B cell (primary cell): Measurements from ENCODE around the gene OSGEP. TPM values are rescaled to one million over a fixed set of nuclear protein-coding genes. Genes with fewer than 3 reads are reported as not detected.

Experiments
- ATAC-seq: fragments of 200-7000 bp; cut with Tn5 transposase; one replicate; pipeline ENCODE4 v1.10.0; 2021; ENCODE audit warnings: low read depth, mild to moderate bottlenecking, moderate number of reproducible peaks, moderate library complexity
- CTCF ChIA-PET: fragments of 350-600 bp; sonication (Branson Sonifier 250); formaldehyde crosslinking; loops from one replicate; lab custom pipeline; 2021; ENCODE audit warnings: antibody characterized with exemption, inconsistent platforms; lab: Charles Lee
- POLR2A ChIA-PET: fragments of 350-600 bp; sonication (Branson Sonifier 250); formaldehyde crosslinking; loops from one replicate; lab custom pipeline; 2021; ENCODE audit warnings: antibody characterized with exemption; lab: Charles Lee
- DNase-seq: peaks from one replicate; pipeline ENCODE4 v3.0.0; 2013
- H2AFZ ChIP-seq: 2 replicates; pipeline ENCODE4 v1.6.1; 2012; ENCODE audit warnings: mild to moderate bottlenecking, low read depth, low read length; ENCODE audit not compliant: insufficient read depth, poor library complexity, severe bottlenecking
- H3K27ac ChIP-seq, 2 donors: 1 replicate in 1 of 2; 2 replicates in 1 of 2; pipeline ENCODE4 v1.5.1; 2012 to 2013; ENCODE audit warnings: low read length in 2 of 2, mild to moderate bottlenecking in 2 of 2, moderate library complexity in 1 of 2
- H3K27me3 ChIP-seq, 4 experiments: fragments of 200-600 bp in 1 of 4; sonication (generic) in 1 of 4; replicated peaks in 1 of 4; 1 replicate in 2 of 4; 2 replicates in 2 of 4; pipeline versions ENCODE4 v1.6.1 to v1.7.0; 2013 to 2016; ENCODE audit warnings: low read length in 3 of 4, mild to moderate bottlenecking in 2 of 4, mixed read lengths in 1 of 4, moderate library complexity in 1 of 4; ENCODE audit not compliant: insufficient read depth in 4 of 4, control insufficient read depth in 3 of 4; ENCODE audit errors: control extremely low read depth in 1 of 4
- H3K36me3 ChIP-seq, 2 experiments: replicated peaks in 1 of 2; 1 replicate in 1 of 2; 2 replicates in 1 of 2; pipeline versions ENCODE4 v1.6.1 to v1.7.1; 2013; ENCODE audit warnings: low read length in 1 of 2; ENCODE audit not compliant: insufficient read depth in 2 of 2, control insufficient read depth in 1 of 2; ENCODE audit errors: control extremely low read depth in 1 of 2, extremely low read depth in 1 of 2
- H3K4me1 ChIP-seq, 2 donors: fragments of 200-600 bp in 1 of 2; sonication (generic) in 1 of 2; 1 replicate in 1 of 2; 2 replicates in 1 of 2; pipeline versions ENCODE4 v1.5.1 to v1.6.1; 2013 to 2017; ENCODE audit warnings: low read length in 2 of 2; ENCODE audit not compliant: control insufficient read depth in 2 of 2, insufficient read depth in 2 of 2
- H3K4me2 ChIP-seq: replicated peaks from 2 replicates; pipeline ENCODE3; 2012; ENCODE audit warnings: mild to moderate bottlenecking, low read depth, low read length; ENCODE audit not compliant: poor library complexity, severe bottlenecking
- H3K4me3 ChIP-seq, 5 experiments: fragments of 200-600 bp in 1 of 5; sonication (generic) in 1 of 5; 1 replicate in 3 of 5; 2 replicates in 2 of 5; pipeline versions ENCODE4 v1.5.1 to v1.7.0; 2011 to 2016; ENCODE audit warnings: low read length in 4 of 5, mild to moderate bottlenecking in 4 of 5, low read depth in 2 of 5, control low read depth in 1 of 5, moderate library complexity in 1 of 5; ENCODE audit not compliant: insufficient read depth in 1 of 5; ENCODE audit errors: control extremely low read depth in 1 of 5, extremely low read depth in 1 of 5
- H3K79me2 ChIP-seq: fragments of 200-600 bp; sonication (generic); one replicate; pipeline ENCODE4 v1.6.0; 2016; ENCODE audit warnings: low read length; ENCODE audit not compliant: control insufficient read depth, insufficient read depth
- H3K9ac ChIP-seq: fragments of 200-600 bp; sonication (generic); 2 replicates; pipeline ENCODE4 v1.6.1; 2017; ENCODE audit warnings: mild to moderate bottlenecking, low read length, moderate library complexity
- H3K9me3 ChIP-seq, 3 donors: one replicate each; pipeline versions ENCODE4 v1.6.1 to v1.7.1; 2013; ENCODE audit warnings: low read length in 2 of 3; ENCODE audit not compliant: control insufficient read depth in 2 of 3, insufficient read depth in 1 of 3; ENCODE audit errors: control extremely low read depth in 1 of 3
- H4K20me1 ChIP-seq: 2 replicates; pipeline ENCODE4 v1.6.0; 2012; ENCODE audit warnings: mild to moderate bottlenecking, low read length; ENCODE audit not compliant: insufficient read depth, control insufficient read depth, poor library complexity, severe bottlenecking
- H3K27ac Mint-ChIP-seq: one replicate; pipeline ENCODE4 v1.8.0; 2021; ENCODE audit warnings: mixed read lengths
- H3K27me3 Mint-ChIP-seq: one replicate; pipeline ENCODE4 v1.8.0; 2021; ENCODE audit warnings: mixed read lengths
- H3K4me1 Mint-ChIP-seq: one replicate; pipeline ENCODE4 v1.8.0; 2021; ENCODE audit warnings: mixed read lengths
- H3K4me3 Mint-ChIP-seq: one replicate; pipeline ENCODE4 v1.8.0; 2021; ENCODE audit warnings: mixed read lengths
- H3K9me3 Mint-ChIP-seq: one replicate; pipeline ENCODE4 v1.8.0; 2022; ENCODE audit warnings: mixed read lengths; ENCODE audit not compliant: insufficient read depth
- EZH2 ChIP-seq: IDR thresholded peaks from 2 replicates; pipeline ENCODE4 v1.6.1; 2012; ENCODE audit warnings: borderline replicate concordance, low read depth, mild to moderate bottlenecking, moderate library complexity, low read length; ENCODE audit not compliant: insufficient read depth, poor library complexity, severe bottlenecking
- WGBS: methylation state at CpG from one replicate; pipeline ENCODE4 v1.1.5; 2013; ENCODE audit warnings: missing lambda C conversion rate; ENCODE audit not compliant: insufficient coverage; 5-methylcytosine and 5-hydroxymethylcytosine counted together
- intact Hi-C: fragments of 100-400 bp; cut with micrococcal nuclease; formaldehyde crosslinking; loops from one replicate; pipeline ENCODE4 v1.10.0; 2022
- polyA plus RNA-seq: library from polyadenylated mRNA; depleted of rRNA; stranded (reverse); fragments of >200 nt; gene quantifications from 2 replicates; pipeline ENCODE4 v1.2.3, GENCODE V29; 2012
- total RNA-seq, 2 donors: library from RNA; stranded (reverse); fragments of 120-200 nt in 1 of 2; gene quantifications; 1 replicate in 1 of 2; 2 replicates in 1 of 2; pipeline versions ENCODE4 v1.2.3 to v1.2.4, GENCODE V29; 2013 to 2022
- TF ChIP-seq, protein P1 (sequence below): fragments of 200-600 bp; IDR thresholded peaks from one replicate; pipeline ENCODE4 v1.8.0; 2022; ENCODE audit warnings: antibody characterized with exemption, mild to moderate bottlenecking

The OSGEP gene
- total and polyA plus RNA-seq, 2 donors (not counting 1 experiment from before 2014, with no cell fraction given), result 117 to 156 TPM

DNA sequence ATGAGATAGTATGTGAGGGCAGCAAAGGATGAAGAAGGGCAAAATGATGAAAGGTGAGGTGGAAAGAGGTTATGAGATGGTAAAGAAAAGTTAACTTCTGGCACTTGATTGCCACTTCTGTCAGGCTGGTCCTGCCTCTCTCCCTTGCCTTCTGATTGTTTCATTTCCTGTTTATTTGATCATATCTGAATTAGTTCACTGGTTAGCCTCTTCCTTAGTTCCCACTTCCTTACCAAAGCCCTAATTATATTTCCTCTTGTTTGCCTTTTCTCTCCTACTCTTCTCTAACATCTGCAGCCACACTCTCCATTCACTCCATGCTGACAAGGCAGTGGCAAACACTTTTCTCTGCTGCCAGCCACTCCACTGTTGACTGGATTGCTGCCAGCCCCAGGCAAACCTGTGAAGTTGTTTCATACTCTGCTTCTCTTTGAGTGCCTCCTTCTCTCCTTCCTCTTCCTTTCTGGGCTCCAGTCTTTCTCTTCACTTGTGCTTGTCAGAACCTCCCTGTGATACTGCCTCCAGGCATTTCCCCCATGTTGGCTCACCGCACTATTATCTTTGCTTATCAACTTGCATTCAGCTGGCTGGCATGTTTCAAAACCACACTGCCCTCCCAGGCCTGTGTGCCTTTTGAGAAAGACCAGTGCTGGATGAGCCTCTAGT is 22.7 kb upstream of the OSGEP start:
- Histone ChIP-seq H3K4me2 (peak overlapping the region; percentile 54), H3K4me1 (peaks cover 28% of the 10 kb centered on the region in 2 donors), H3K79me2 (peaks cover 36% of the 10 kb centered on the region), H3K27ac (peak overlapping the region; percentile 71 to 77), H4K20me1 (peaks cover under 1% of the 10 kb centered on the region), H3K27me3 (no peaks in the 10 kb centered on the region), H3K36me3 (peaks cover 20 to 61% of the 10 kb centered on the region in 2 experiments), H3K4me3 (peak overlapping the region in 1 of 5 experiments; percentile 30), H3K9me3 (no peaks in the 10 kb centered on the region), H3K9ac (peak overlapping the region; percentile 14), H2AFZ (peak overlapping the region; percentile 18)
- CTCF ChIA-PET, result interaction anchor here (0.8 to 1.8 kb wide), 5 partner anchors 8 to 185 kb away, joined by 3 to 7 read pairs (median 3); partner anchors contain the start of gene PNP
- WGBS, result no CpG with 5 or more reads among the region's 1 CpG
- TF ChIP-seq, protein P1, sequence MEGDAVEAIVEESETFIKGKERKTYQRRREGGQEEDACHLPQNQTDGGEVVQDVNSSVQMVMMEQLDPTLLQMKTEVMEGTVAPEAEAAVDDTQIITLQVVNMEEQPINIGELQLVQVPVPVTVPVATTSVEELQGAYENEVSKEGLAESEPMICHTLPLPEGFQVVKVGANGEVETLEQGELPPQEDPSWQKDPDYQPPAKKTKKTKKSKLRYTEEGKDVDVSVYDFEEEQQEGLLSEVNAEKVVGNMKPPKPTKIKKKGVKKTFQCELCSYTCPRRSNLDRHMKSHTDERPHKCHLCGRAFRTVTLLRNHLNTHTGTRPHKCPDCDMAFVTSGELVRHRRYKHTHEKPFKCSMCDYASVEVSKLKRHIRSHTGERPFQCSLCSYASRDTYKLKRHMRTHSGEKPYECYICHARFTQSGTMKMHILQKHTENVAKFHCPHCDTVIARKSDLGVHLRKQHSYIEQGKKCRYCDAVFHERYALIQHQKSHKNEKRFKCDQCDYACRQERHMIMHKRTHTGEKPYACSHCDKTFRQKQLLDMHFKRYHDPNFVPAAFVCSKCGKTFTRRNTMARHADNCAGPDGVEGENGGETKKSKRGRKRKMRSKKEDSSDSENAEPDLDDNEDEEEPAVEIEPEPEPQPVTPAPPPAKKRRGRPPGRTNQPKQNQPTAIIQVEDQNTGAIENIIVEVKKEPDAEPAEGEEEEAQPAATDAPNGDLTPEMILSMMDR, result no peak
- TF ChIP-seq EZH2, result no peak
- intact Hi-C loops, result loop anchor here (1.0 kb wide), 1 partner anchor 12 kb away; no protein-coding TSS in a partner anchor
- no peaks in the 10 kb centered on the region for H3K9me3 Mint-ChIP-seq
- peak overlapping the region; percentile 58 for H3K4me3 Mint-ChIP-seq
- no peaks in the 10 kb centered on the region for H3K27me3 Mint-ChIP-seq
- DNase-seq (peak; percentile 64), ATAC-seq (peak; percentile 85)
- peaks cover 43% of the 10 kb centered on the region for H3K4me1 Mint-ChIP-seq
- H3K27ac Mint-ChIP-seq, result peak overlapping the region; percentile 93
- POLR2A ChIA-PET, result interaction anchor here (1.5 kb wide), 1 partner anchor 16 kb away, joined by 3 read pairs; no protein-coding TSS in a partner anchor

DNA sequence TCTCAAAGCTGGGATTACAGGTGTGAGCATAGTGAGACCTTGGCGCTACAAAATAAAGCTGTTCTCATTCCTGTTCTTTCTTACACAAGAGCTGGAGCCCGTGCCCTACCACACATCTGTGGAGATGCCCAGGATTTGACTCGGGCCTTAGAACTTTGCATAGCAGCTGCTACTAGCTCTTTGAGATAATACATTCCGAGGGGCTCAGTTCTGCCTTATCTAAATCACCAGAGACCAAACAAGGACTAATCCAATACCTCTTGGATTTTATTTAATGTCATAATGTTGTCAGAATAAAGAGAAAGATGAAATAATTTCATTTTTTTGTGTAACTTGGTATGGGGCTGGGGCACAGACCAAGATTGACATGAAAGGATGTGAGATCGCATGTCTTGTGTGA is 22.2 kb upstream of the OSGEP start:
- intact Hi-C loops, result loop anchor here (1.0 kb wide), 1 partner anchor 13 kb away; no protein-coding TSS in a partner anchor
- Mint-ChIP-seq H3K4me3 (peak overlapping the region; percentile 58), H3K27ac (peak overlapping the region; percentile 93), H3K27me3 (no peaks in the 10 kb centered on the region), H3K9me3 (no peaks in the 10 kb centered on the region), H3K4me1 (peaks cover 48% of the 10 kb centered on the region)
- peak overlapping the region; percentile 71 to 77 for H3K27ac ChIP-seq
- H3K27me3 ChIP-seq, result no peaks in the 10 kb centered on the region
- 73% methylated on average over 2 of the region's 5 CpGs for WGBS
- POLR2A ChIA-PET, result interaction anchor here (1.5 kb wide), 1 partner anchor 15 kb away, joined by 3 read pairs; no protein-coding TSS in a partner anchor
- CTCF ChIA-PET, result interaction anchor here (0.8 to 1.9 kb wide), 5 partner anchors 61 to 186 kb away, joined by 3 to 7 read pairs (median 3); no protein-coding TSS in a partner anchor
- peaks cover 33 to 34% of the 10 kb centered on the region in 2 donors for H3K4me1 ChIP-seq
- DNase-seq (no peak), ATAC-seq (no peak)
- peak overlapping the region in 1 of 5 experiments; percentile 30 for H3K4me3 ChIP-seq
- H3K9me3 ChIP-seq, result no peaks in the 10 kb centered on the region
- H2AFZ ChIP-seq, result peak overlapping the region; percentile 18
- H3K4me2 ChIP-seq, result peak overlapping the region; percentile 54
- peaks cover 24 to 67% of the 10 kb centered on the region in 2 experiments for H3K36me3 ChIP-seq
- peak overlapping the region; percentile 14 for H3K9ac ChIP-seq
- H4K20me1 ChIP-seq, result peaks cover 6% of the 10 kb centered on the region
- TF ChIP-seq, protein P1, result no peak
- no peak for TF ChIP-seq EZH2
- peaks cover 41% of the 10 kb centered on the region for H3K79me2 ChIP-seq
